HG03095 (cell line): ENCODE measurements around the gene FMNL1.

Experiments
- ATAC-seq: cut with Tn5 transposase; IDR thresholded peaks from one replicate; pipeline ENCODE4 v1.9.1; 2021; ENCODE audit warnings: moderate library complexity; ENCODE audit not compliant: unreplicated experiment

The FMNL1 gene

GRCh38 chr17:45256114-45256966 lies 34.7 kb downstream of the FMNL1 start:
- no peak for ATAC-seq

- no peak for ATAC-seq
Measured at GRCh38 chr17:45257115-45257514, 35.4 kb downstream of the FMNL1 start.

- ATAC-seq, result no peak
Measured at GRCh38 chr17:45258981-45259380, 37.3 kb downstream of the FMNL1 start.

GRCh38 chr17:45260204-45260783 lies 38.6 kb downstream of the FMNL1 start:
- ATAC-seq, result no peak

- no peak for ATAC-seq
Measured at GRCh38 chr17:45261577-45262515, 40.2 kb downstream of the FMNL1 start, which contains the start of gene SPATA32. SPATA32 (minus strand) TSS chr17:45262094; CDS start chr17:45262016, 78 bp downstream.

GRCh38 chr17:45262516-45263476 lies 41.1 kb downstream of the FMNL1 start:
- no peak for ATAC-seq

- no peak for ATAC-seq
Measured at GRCh38 chr17:45263477-45263860, 41.8 kb downstream of the FMNL1 start.

- no peak for ATAC-seq
Measured at GRCh38 chr17:45264430-45264829, 42.7 kb downstream of the FMNL1 start.

GRCh38 chr17:45264988-45265387 lies 43.3 kb downstream of the FMNL1 start:
- ATAC-seq, result no peak

GRCh38 chr17:45265821-45266220 lies 44.1 kb downstream of the FMNL1 start:
- ATAC-seq, result no peak

- ATAC-seq, result no peak
Measured at GRCh38 chr17:45266372-45266926, 44.8 kb downstream of the FMNL1 start.

- no peak for ATAC-seq
Measured at GRCh38 chr17:45267436-45268055, 45.9 kb downstream of the FMNL1 start.

- ATAC-seq, result no peak
Measured at GRCh38 chr17:45269912-45270311, 48.2 kb downstream of the FMNL1 start.

GRCh38 chr17:45270828-45271418 lies 49.2 kb downstream of the FMNL1 start:
- ATAC-seq, result no peak

GRCh38 chr17:45271603-45272002 lies 49.9 kb downstream of the FMNL1 start:
- no peak for ATAC-seq

- ATAC-seq, result no peak
Measured at GRCh38 chr17:45273551-45273957, 51.9 kb downstream of the FMNL1 start.

GRCh38 chr17:45274033-45274432 lies 52.3 kb downstream of the FMNL1 start:
- no peak for ATAC-seq

GRCh38 chr17:45276031-45276430 lies 54.3 kb downstream of the FMNL1 start:
- no peak for ATAC-seq
